ES-I3 (cell line): ENCODE measurements around the gene PLOD1.
"Not testable (repeated sequence)": the region's sequence is repeated elsewhere in the genome, so short reads cannot be mapped to it uniquely, and the experiment has no call there.

Experiments
- H3K36me3 ChIP-seq: 2 replicates; pipeline ENCODE4 v1.6.1; 2013; ENCODE audit warnings: mild to moderate bottlenecking, low read length, control low read depth, moderate library complexity; ENCODE audit not compliant: insufficient read depth
- H3K4me1 ChIP-seq: 2 replicates; pipeline ENCODE4 v1.6.1; 2013; ENCODE audit warnings: mild to moderate bottlenecking, control low read depth, low read length; ENCODE audit not compliant: insufficient read depth
- H3K9ac ChIP-seq: 2 replicates; pipeline ENCODE4 v1.6.1; 2013; ENCODE audit warnings: low read depth, mild to moderate bottlenecking, low read length, moderate library complexity
- H3K9me3 ChIP-seq: 2 replicates; pipeline ENCODE4 v1.6.1; 2013; ENCODE audit warnings: mild to moderate bottlenecking, low read length, moderate library complexity; ENCODE audit not compliant: control insufficient read depth, insufficient read depth

The PLOD1 gene

GRCh38 chr1:11934302-11935056 lies at the start of gene PLOD1:
TSS of gene PLOD1 (plus strand) at chr1:11934717. CDS start at chr1:11934780, 63 bp downstream.
- Histone ChIP-seq H3K9me3 (no peaks in the 10 kb centered on the region), H3K9ac (peak within 1 kb of the TSS; percentile 66), H3K4me1 (peaks cover 12% of the 10 kb centered on the region; the same call in 1 of the 2 replicates), H3K36me3 (no peaks in the 10 kb centered on the region)

GRCh38 chr1:11885916-11886315 lies 48.6 kb upstream of the PLOD1 start:
- H3K9ac ChIP-seq: no peak overlapping the region
- peaks cover 8% of the 10 kb centered on the region; the same call in 1 of the 2 replicates for H3K4me1 ChIP-seq
- no peaks in the 10 kb centered on the region for H3K9me3 ChIP-seq
- no peaks in the 10 kb centered on the region; the same call in 1 of the 2 replicates for H3K36me3 ChIP-seq

GRCh38 chr1:11886986-11887665 lies 47.4 kb upstream of the PLOD1 start:
- Histone ChIP-seq H3K36me3 (no peaks in the 10 kb centered on the region), H3K9me3 (no peaks in the 10 kb centered on the region), H3K4me1 (peaks cover 8% of the 10 kb centered on the region; the same call in 1 of the 2 replicates), H3K9ac (no peak overlapping the region)

DNA sequence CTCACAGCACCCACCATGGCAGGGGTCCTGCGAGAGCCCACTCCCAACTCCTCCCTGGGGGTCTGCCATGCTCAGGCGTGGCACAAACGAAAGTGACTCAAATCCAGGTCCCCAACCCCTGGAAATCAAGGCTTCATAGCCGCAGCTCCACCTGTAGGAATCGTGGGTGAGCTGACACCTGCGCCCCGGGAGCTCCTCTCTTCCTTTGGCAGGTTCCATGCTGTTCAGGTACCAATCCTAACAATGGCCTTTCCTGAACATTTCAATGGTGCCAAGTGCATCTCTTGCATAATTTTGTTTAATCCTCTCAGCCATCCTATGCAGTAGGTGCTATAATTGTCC lies 46.9 kb upstream of the PLOD1 start:
- Histone ChIP-seq H3K36me3 (no peaks in the 10 kb centered on the region), H3K9ac (no peak overlapping the region), H3K4me1 (peaks cover 8% of the 10 kb centered on the region; the same call in 1 of the 2 replicates), H3K9me3 (no peaks in the 10 kb centered on the region)

GRCh38 chr1:11888206-11888876 lies 46.2 kb upstream of the PLOD1 start:
- no peaks in the 10 kb centered on the region for H3K9me3 ChIP-seq
- no peaks in the 10 kb centered on the region for H3K36me3 ChIP-seq
- no peak overlapping the region for H3K9ac ChIP-seq
- peaks cover 3% of the 10 kb centered on the region; the same call in 1 of the 2 replicates for H3K4me1 ChIP-seq

DNA sequence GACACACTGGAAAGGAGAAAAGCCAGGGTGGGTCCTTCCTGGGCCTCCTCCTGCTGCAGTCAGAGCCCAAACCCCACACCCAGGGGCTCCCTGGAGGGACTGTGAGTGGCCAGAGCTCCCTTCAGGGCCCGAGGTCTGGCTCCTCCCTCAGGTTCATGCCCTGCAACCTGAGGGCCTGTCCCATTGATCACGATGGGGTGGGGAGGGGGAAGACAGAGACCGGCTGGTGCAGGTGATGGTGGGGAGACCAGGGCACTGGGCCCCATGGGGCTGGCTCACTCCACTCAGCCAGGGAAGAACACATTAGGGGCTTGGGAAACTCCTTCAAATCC lies 45.7 kb upstream of the PLOD1 start:
- Histone ChIP-seq H3K9ac (no peak overlapping the region), H3K36me3 (no peaks in the 10 kb centered on the region), H3K9me3 (no peaks in the 10 kb centered on the region), H3K4me1 (no peaks in the 10 kb centered on the region; the same call in 1 of the 2 replicates)

DNA sequence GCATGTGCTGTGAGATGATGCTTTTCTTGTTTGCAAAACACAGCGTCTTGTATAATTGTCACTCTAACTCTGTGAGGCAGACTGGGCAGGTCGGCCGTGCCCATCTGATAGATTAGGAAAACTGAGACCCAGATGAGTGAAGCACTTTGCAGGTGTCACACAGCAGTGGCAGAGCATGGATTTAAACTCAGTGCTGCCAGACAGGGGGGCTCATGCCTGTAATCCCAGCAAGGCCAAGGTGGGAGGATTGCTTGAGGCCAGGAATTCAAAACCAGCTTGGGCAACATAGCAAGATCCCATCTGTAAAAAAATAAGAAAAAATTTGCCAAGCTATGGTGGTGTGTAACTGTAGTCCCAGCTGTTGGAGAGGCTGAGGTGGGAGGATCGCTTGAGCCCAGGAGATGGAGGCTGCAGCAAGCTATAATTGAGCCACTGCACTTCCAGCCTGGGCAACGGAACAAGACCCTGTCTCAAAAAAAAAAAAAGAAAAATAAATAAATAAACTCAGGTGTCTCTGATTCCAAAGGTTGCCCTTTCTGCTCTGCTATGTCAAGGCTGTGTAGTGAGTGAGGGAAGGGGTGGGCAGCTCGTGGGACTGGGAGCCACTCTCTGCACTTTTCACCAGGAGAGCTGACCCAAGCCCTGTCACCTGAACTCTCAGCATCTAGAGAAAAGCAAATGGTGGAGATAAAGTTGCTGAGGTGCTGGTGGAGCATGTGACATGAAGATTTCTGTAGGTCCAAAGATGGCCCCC lies 42.9 kb upstream of the PLOD1 start:
- Histone ChIP-seq H3K36me3 (no peaks in the 10 kb centered on the region), H3K9me3 (no peaks in the 10 kb centered on the region), H3K4me1 (no peaks in the 10 kb centered on the region; the same call in 1 of the 2 replicates), H3K9ac (no peak overlapping the region)

GRCh38 chr1:11893907-11894251 lies 40.6 kb upstream of the PLOD1 start:
- H3K4me1 ChIP-seq: no peaks in the 10 kb centered on the region; the same call in 1 of the 2 replicates
- H3K9me3 ChIP-seq: no peaks in the 10 kb centered on the region
- H3K9ac ChIP-seq: no peak overlapping the region
- H3K36me3 ChIP-seq: no peaks in the 10 kb centered on the region

DNA sequence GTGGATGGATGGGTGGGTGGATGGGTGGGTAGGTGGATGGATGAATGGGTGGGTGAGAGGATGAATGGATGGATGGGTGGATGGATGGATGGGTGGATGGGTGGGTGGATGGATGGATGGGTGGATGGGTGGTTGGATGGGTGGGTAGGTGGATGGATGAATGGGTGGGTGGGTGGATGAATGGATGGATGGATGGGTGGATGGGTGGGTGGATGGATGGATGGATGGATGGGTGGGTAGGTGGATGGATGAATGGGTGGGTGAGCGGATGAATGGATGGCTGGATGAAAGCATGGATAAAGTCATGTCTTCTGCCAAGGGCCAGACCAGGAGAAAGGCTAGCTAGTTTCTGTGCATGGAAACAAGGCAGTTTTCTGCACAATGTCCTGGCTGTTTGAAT lies 40.0 kb upstream of the PLOD1 start:
- not testable (repeated sequence) for H3K36me3 ChIP-seq, H3K4me1 ChIP-seq, H3K9ac ChIP-seq, H3K9me3 ChIP-seq

GRCh38 chr1:11898086-11898785 lies 36.3 kb upstream of the PLOD1 start:
- Histone ChIP-seq H3K9me3 (no peaks in the 10 kb centered on the region), H3K9ac (peak overlapping the region; percentile 31; the same call in 1 of the 2 replicates), H3K4me1 (no peaks in the 10 kb centered on the region), H3K36me3 (no peaks in the 10 kb centered on the region)

- H3K36me3 ChIP-seq: no peaks in the 10 kb centered on the region
- H3K9ac ChIP-seq: peak overlapping the region; percentile 29; the same call in 1 of the 2 replicates
- no peaks in the 10 kb centered on the region for H3K9me3 ChIP-seq
- H3K4me1 ChIP-seq: no peaks in the 10 kb centered on the region
Measured at GRCh38 chr1:11898831-11899467, 35.6 kb upstream of the PLOD1 start.

- H3K9ac ChIP-seq, H3K9me3 ChIP-seq, H3K4me1 ChIP-seq, H3K36me3 ChIP-seq: not testable (repeated sequence)
Measured at GRCh38 chr1:11901446-11901845, 33.1 kb upstream of the PLOD1 start.

GRCh38 chr1:11903210-11903609 lies 31.3 kb upstream of the PLOD1 start:
- no peaks in the 10 kb centered on the region for H3K36me3 ChIP-seq
- no peak overlapping the region for H3K9ac ChIP-seq
- peaks cover 6% of the 10 kb centered on the region; the same call in 1 of the 2 replicates for H3K4me1 ChIP-seq
- no peaks in the 10 kb centered on the region for H3K9me3 ChIP-seq
